Measurements from ENCODE around the gene GNB5. TPM values are rescaled to one million over a fixed set of nuclear protein-coding genes. Genes with fewer than 3 reads are reported as not detected.

Gene GNB5
- total RNA-seq, 1 donor from 2014 or later: 48.6 TPM

GRCh38 chr15:52234596-52235541 is 43.7 kb upstream of the GNB5 start:
- H3K4me1 ChIP-seq: no peaks in the 10 kb centered on the region
- no peak overlapping the region for H3K4me3 ChIP-seq
- DNase-seq (ENCODE audit: extremely low spot score in 2 of 2): no peak
- H3K9me3 ChIP-seq: no peaks in the 10 kb centered on the region
- H3K36me3 ChIP-seq: no peaks in the 10 kb centered on the region
- no peak overlapping the region for H3K27ac ChIP-seq
- no peaks in the 10 kb centered on the region for H3K27me3 ChIP-seq
- intact Hi-C loops (cut with DNase I): no loop called here
- TF ChIP-seq POLR2A (IDR thresholded peaks at IDR 0.05): no peak
- TF ChIP-seq POLR2AphosphoS5 (IDR thresholded peaks at IDR 0.05; ENCODE audit: insufficient read depth in 1 of 2, low read depth in 1 of 2): no peak
- TF ChIP-seq, protein P1, sequence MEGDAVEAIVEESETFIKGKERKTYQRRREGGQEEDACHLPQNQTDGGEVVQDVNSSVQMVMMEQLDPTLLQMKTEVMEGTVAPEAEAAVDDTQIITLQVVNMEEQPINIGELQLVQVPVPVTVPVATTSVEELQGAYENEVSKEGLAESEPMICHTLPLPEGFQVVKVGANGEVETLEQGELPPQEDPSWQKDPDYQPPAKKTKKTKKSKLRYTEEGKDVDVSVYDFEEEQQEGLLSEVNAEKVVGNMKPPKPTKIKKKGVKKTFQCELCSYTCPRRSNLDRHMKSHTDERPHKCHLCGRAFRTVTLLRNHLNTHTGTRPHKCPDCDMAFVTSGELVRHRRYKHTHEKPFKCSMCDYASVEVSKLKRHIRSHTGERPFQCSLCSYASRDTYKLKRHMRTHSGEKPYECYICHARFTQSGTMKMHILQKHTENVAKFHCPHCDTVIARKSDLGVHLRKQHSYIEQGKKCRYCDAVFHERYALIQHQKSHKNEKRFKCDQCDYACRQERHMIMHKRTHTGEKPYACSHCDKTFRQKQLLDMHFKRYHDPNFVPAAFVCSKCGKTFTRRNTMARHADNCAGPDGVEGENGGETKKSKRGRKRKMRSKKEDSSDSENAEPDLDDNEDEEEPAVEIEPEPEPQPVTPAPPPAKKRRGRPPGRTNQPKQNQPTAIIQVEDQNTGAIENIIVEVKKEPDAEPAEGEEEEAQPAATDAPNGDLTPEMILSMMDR (IDR thresholded peaks at IDR 0.05): no peak

DNA sequence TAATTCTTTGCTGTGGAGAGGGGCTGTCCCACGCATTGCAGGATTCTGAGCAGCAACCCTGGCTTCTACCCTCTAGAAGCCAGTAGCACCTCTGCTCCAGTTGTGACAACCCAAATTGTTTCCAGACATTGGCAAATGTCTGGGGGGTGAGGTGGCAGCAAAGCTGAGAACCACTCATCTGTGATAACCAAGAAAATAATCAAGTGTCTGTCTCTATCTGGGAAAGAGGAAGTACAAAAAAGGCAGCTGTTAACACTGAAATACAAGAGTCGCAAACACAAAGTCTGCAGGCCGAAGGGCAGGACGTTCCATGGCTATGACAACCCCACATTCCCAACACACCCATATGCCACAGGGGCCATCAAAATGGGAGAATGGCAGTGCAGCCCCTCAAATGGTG is 42.2 kb upstream of the GNB5 start:
- H3K27me3 ChIP-seq: no peaks in the 10 kb centered on the region
- TF ChIP-seq POLR2A (IDR thresholded peaks at IDR 0.05) (no peak), POLR2AphosphoS5 (IDR thresholded peaks at IDR 0.05; ENCODE audit: insufficient read depth in 1 of 2, low read depth in 1 of 2) (no peak)
- TF ChIP-seq, protein P1 (IDR thresholded peaks at IDR 0.05): no peak
- no peak overlapping the region for H3K27ac ChIP-seq
- H3K36me3 ChIP-seq: no peaks in the 10 kb centered on the region
- H3K4me3 ChIP-seq: no peak overlapping the region
- no peaks in the 10 kb centered on the region for H3K9me3 ChIP-seq
- DNase-seq (ENCODE audit: extremely low spot score in 2 of 2): no peak
- intact Hi-C loops (cut with DNase I): no loop called here
- no peaks in the 10 kb centered on the region for H3K4me1 ChIP-seq

DNA sequence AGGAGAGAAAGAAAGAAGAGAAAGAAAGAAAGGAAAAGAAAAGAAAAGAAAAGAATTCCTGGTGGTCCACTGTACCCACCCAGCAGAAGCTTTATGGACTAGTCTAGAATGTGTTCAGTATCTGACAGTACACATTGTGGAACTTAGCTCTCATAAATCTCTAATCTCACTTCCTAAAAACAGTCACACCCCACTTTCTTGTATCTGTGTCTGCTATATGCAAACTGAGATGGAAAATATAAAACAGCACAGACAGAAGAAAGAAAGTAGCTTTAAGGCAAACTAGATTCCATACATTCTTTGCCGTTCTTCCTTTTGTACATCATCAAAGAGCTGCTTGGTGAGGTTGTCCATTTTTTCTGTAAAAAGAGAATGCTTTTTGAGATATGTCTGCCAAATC is 41.1 kb upstream of the GNB5 start:
- Histone ChIP-seq H3K27ac (no peak overlapping the region), H3K4me3 (no peak overlapping the region), H3K36me3 (no peaks in the 10 kb centered on the region), H3K27me3 (no peaks in the 10 kb centered on the region), H3K4me1 (no peaks in the 10 kb centered on the region), H3K9me3 (no peaks in the 10 kb centered on the region)
- DNase-seq (ENCODE audit: extremely low spot score in 2 of 2): no peak
- intact Hi-C loops (cut with DNase I): no loop called here
- TF ChIP-seq POLR2AphosphoS5 (IDR thresholded peaks at IDR 0.05; ENCODE audit: insufficient read depth in 1 of 2, low read depth in 1 of 2) (no peak), POLR2A (IDR thresholded peaks at IDR 0.05) (no peak)
- TF ChIP-seq, protein P1 (IDR thresholded peaks at IDR 0.05): no peak

DNA sequence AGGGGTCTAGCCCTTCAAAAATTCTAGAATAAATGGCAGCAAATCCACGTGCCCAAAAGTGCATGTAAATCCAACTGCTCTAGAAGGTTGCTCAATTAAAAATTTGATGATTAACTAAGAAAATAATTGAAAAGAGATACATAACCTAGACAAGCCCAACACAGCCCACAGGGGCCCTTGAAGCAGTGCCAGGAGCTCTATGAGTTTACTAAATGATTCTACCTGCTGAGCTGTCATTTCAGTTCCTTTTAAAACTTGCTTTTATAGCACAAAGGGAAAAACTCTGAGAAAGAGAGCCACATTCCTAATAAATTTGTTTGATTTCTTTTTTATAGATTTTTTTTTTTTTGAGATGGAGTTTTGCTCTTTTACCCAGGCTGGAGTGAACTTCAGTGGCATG is 38.9 kb upstream of the GNB5 start:
- H3K27me3 ChIP-seq: no peaks in the 10 kb centered on the region
- TF ChIP-seq POLR2AphosphoS5 (IDR thresholded peaks at IDR 0.05; ENCODE audit: insufficient read depth in 1 of 2, low read depth in 1 of 2) (no peak), POLR2A (IDR thresholded peaks at IDR 0.05) (no peak)
- TF ChIP-seq, protein P1 (IDR thresholded peaks at IDR 0.05): no peak
- no peak overlapping the region for H3K4me3 ChIP-seq
- DNase-seq (ENCODE audit: extremely low spot score in 2 of 2): no peak
- no peaks in the 10 kb centered on the region for H3K36me3 ChIP-seq
- H3K4me1 ChIP-seq: no peaks in the 10 kb centered on the region
- H3K9me3 ChIP-seq: no peaks in the 10 kb centered on the region
- no peak overlapping the region for H3K27ac ChIP-seq
- intact Hi-C loops (cut with DNase I): no loop called here

DNA sequence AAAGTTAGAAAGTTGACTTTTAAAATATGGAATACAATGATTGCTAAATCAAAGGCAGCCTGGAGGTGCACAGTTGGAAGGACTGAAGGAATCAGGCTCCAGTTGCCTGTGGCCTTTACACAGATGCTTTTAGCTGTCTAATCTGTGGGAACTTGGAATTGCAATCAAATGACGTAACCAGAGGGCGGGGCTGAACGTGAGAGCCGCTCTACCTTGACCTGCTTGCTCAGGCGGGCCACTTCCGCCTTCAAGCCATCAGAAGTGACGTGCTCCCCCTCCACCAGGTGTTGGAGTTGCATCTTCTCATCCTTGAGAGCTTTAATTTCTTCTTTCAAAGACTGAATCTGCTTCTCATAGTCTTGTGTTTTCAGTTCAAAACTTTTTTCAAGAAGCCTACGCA is 37.7 kb upstream of the GNB5 start:
- no peak for DNase-seq (ENCODE audit: extremely low spot score in 2 of 2)
- Histone ChIP-seq H3K4me1 (no peaks in the 10 kb centered on the region), H3K36me3 (no peaks in the 10 kb centered on the region), H3K27ac (no peak overlapping the region), H3K27me3 (no peaks in the 10 kb centered on the region), H3K9me3 (no peaks in the 10 kb centered on the region), H3K4me3 (no peak overlapping the region)
- intact Hi-C loops (cut with DNase I): no loop called here
- TF ChIP-seq POLR2AphosphoS5 (IDR thresholded peaks at IDR 0.05; ENCODE audit: insufficient read depth in 1 of 2, low read depth in 1 of 2) (no peak), POLR2A (IDR thresholded peaks at IDR 0.05) (no peak)
- TF ChIP-seq, protein P1 (IDR thresholded peaks at IDR 0.05): no peak
